ENCODE measurements around the gene COPE.

GRCh38 chr19:18954094-18954493 is 34.9 kb upstream of the COPE start:
- TF ChIP-seq CTCF (IDR thresholded peaks at IDR 0.05) (no peak), POLR2A (IDR thresholded peaks at IDR 0.05) (no peak), EP300 (IDR thresholded peaks at IDR 0.05) (no peak), POLR2AphosphoS5 (IDR thresholded peaks at IDR 0.05) (no peak)
